ENCODE results near the gene CRACR2A. TPM values are rescaled to one million over a fixed set of nuclear protein-coding genes. Genes with fewer than 3 reads are reported as not detected.

CRACR2A gene
- total RNA-seq, 2 experiments from 2014 or later, result 35.3 to 36.9 TPM

DNA sequence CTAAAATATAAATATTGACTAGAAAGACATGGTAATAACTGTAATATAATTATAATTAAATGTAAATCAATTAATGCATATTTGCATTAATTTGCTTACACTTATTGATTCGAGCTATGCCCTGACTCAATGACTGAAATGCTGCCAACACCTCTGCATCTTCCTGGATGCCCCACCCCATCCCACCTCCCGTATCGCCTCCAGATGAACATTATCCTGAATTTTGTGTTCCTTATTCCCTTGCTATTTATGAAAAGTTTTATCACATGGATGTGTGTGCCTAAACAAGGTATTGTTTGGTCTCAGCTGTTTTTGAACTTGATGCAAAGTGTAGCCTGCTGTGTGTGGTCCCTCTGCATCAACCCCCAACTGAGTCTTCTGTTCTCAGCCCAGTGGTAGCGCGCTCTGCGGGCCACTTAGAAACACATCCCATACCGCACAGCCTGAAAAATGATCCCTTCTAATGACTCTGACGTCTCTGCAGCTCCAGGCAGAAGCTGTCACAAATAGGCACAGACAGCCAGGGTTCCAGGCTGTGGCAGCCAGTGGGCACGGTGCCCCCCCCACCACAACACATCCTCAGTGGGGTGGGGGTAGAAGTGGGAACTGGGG lies 165.4 kb downstream of the CRACR2A start:
- no peaks in the 10 kb centered on the region for H3K36me3 Mint-ChIP-seq
- POLR2A ChIA-PET, result no interaction called here
- DNase-seq, result no peak
- H3K27me3 Mint-ChIP-seq, result peaks cover 9% of the 10 kb centered on the region
- no peak overlapping the region for H3K27ac Mint-ChIP-seq
- H3K4me3 Mint-ChIP-seq, result no peak overlapping the region
- H3K4me1 Mint-ChIP-seq, result peaks cover 1% of the 10 kb centered on the region
- ATAC-seq (ENCODE audit: low read depth), result no peak
- no peaks in the 10 kb centered on the region for H3K9me3 Mint-ChIP-seq

- H3K9me3 Mint-ChIP-seq, result no peaks in the 10 kb centered on the region
- H3K36me3 Mint-ChIP-seq, result no peaks in the 10 kb centered on the region
- POLR2A ChIA-PET, result no interaction called here
- peaks cover 1% of the 10 kb centered on the region for H3K4me1 Mint-ChIP-seq
- DNase-seq, result no peak
- peaks cover 5% of the 10 kb centered on the region for H3K27me3 Mint-ChIP-seq
- no peak overlapping the region for H3K4me3 Mint-ChIP-seq
- H3K27ac Mint-ChIP-seq, result no peak overlapping the region
- ATAC-seq (ENCODE audit: low read depth), result no peak
Measured at GRCh38 chr12:3583656-3584334, 169.1 kb downstream of the CRACR2A start.

DNA sequence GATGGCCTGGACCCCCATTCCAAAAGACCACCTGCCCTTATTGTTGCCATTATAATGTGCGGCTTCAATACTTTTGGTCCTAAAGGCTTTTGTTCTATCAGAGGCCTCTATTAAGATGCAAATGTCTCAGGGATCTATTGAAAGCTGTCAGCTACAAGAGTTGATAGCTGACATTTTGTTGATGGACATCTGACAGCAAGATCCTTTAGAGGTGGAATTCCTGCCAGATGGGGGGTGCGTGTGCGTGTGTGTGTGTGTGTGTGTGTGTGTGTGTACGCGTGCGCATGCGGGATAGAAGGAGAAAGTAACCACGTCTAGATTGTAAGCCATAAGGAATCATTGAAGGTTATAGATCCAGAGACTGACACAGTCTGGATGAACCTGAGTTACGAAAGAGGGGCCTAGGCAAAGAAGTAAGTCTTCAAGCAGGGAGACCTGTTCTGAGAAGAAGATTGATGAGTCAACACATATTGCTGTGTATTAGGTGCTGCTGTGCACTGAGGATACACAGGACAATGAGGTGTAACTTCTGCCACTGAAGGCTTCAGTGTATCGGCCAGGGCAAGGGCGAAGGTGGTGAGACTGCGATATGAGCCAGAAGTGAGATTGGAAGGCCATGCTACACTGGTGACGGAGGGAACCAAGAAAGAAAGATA lies 172.7 kb downstream of the CRACR2A start:
- Mint-ChIP-seq H3K27me3 (no peaks in the 10 kb centered on the region), H3K4me1 (peaks cover 1% of the 10 kb centered on the region), H3K4me3 (no peak overlapping the region), H3K36me3 (no peaks in the 10 kb centered on the region), H3K9me3 (no peaks in the 10 kb centered on the region), H3K27ac (no peak overlapping the region)
- POLR2A ChIA-PET, result no interaction called here
- no peak for DNase-seq
- ATAC-seq (ENCODE audit: low read depth), result no peak

GRCh38 chr12:3579446-3580093 lies 173.3 kb downstream of the CRACR2A start:
- Mint-ChIP-seq H3K4me1 (no peaks in the 10 kb centered on the region), H3K9me3 (no peaks in the 10 kb centered on the region), H3K27ac (no peak overlapping the region), H3K36me3 (no peaks in the 10 kb centered on the region), H3K27me3 (peaks cover 2% of the 10 kb centered on the region), H3K4me3 (no peak overlapping the region)
- POLR2A ChIA-PET, result no interaction called here
- ATAC-seq (ENCODE audit: low read depth) (no peak), DNase-seq (no peak)

- ATAC-seq (ENCODE audit: low read depth), result no peak
Measured at GRCh38 chr12:3578557-3578956, 174.4 kb downstream of the CRACR2A start.

DNA sequence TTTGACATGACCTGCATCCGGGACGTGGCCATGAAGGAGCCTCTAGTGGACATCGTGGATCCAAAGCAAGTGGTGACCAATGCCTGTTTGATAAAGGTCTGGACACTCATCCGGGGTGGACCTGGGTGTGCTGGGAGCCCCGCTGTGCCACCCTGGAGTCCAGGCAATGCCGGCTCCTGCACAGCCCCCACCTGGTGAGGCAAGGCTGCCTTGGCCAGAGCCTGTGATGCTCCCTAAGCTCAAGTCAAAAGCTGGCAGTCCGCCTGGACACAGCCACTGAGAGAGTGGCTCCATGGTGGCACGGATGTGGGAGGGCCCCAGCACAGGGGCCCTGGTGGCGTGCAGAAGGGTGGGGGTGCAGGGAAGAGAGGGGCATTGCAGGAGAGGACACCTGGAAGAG lies 176.0 kb downstream of the CRACR2A start:
- H3K4me1 Mint-ChIP-seq, result no peaks in the 10 kb centered on the region
- H3K27me3 Mint-ChIP-seq, result peaks cover 15% of the 10 kb centered on the region
- no peaks in the 10 kb centered on the region for H3K9me3 Mint-ChIP-seq
- ATAC-seq (ENCODE audit: low read depth) (no peak), DNase-seq (no peak)
- H3K4me3 Mint-ChIP-seq, result no peak overlapping the region
- H3K36me3 Mint-ChIP-seq, result no peaks in the 10 kb centered on the region
- H3K27ac Mint-ChIP-seq, result no peak overlapping the region
- POLR2A ChIA-PET, result no interaction called here

More at GRCh38 chr12:3578557-3578956, 174.4 kb downstream of the CRACR2A start:
- Mint-ChIP-seq H3K9me3 (no peaks in the 10 kb centered on the region), H3K36me3 (no peaks in the 10 kb centered on the region), H3K27me3 (peaks cover 2% of the 10 kb centered on the region), H3K4me1 (no peaks in the 10 kb centered on the region), H3K4me3 (no peak overlapping the region), H3K27ac (no peak overlapping the region)
- no peak for DNase-seq
- POLR2A ChIA-PET, result no interaction called here

GRCh38 chr12:3574986-3575385 lies 177.9 kb downstream of the CRACR2A start:
- H3K4me3 Mint-ChIP-seq, result no peak overlapping the region
- POLR2A ChIA-PET, result no interaction called here
- no peak for ATAC-seq (ENCODE audit: low read depth)
- H3K36me3 Mint-ChIP-seq, result no peaks in the 10 kb centered on the region
- H3K27ac Mint-ChIP-seq, result no peak overlapping the region
- H3K9me3 Mint-ChIP-seq, result no peaks in the 10 kb centered on the region
- no peaks in the 10 kb centered on the region for H3K4me1 Mint-ChIP-seq
- DNase-seq, result no peak
- H3K27me3 Mint-ChIP-seq, result peaks cover 15% of the 10 kb centered on the region

DNA sequence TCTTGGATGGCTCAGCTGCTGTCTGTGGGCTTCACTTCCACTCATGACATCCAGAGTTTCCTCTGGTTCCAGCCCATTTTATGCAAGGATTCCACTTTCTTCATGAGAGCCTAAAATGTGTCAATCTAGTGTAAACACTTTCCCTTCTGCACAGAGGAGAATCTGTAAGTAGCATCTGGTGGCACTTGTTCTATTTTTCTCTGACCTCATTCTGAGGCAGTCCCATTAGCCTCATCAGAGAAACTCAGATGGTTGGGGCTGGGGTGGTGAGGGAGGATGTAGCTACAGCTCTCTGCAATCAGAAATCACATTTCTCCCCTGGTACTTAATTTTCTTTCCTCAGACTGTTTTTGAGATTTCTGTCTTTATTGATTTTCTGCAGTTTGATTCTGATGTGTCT lies 180.3 kb downstream of the CRACR2A start:
- no peak overlapping the region for H3K27ac Mint-ChIP-seq
- DNase-seq, result no peak
- H3K9me3 Mint-ChIP-seq, result no peaks in the 10 kb centered on the region
- POLR2A ChIA-PET, result no interaction called here
- H3K36me3 Mint-ChIP-seq, result no peaks in the 10 kb centered on the region
- no peak for ATAC-seq (ENCODE audit: low read depth)
- peaks cover 20% of the 10 kb centered on the region for H3K27me3 Mint-ChIP-seq
- no peaks in the 10 kb centered on the region for H3K4me1 Mint-ChIP-seq
- H3K4me3 Mint-ChIP-seq, result no peak overlapping the region

GRCh38 chr12:3571724-3572123 lies 181.2 kb downstream of the CRACR2A start:
- POLR2A ChIA-PET, result no interaction called here
- H3K9me3 Mint-ChIP-seq, result no peaks in the 10 kb centered on the region
- no peak overlapping the region for H3K4me3 Mint-ChIP-seq
- no peak for DNase-seq
- H3K4me1 Mint-ChIP-seq, result no peaks in the 10 kb centered on the region
- H3K27me3 Mint-ChIP-seq, result peaks cover 22% of the 10 kb centered on the region
- no peaks in the 10 kb centered on the region for H3K36me3 Mint-ChIP-seq
- no peak for ATAC-seq (ENCODE audit: low read depth)
- H3K27ac Mint-ChIP-seq, result no peak overlapping the region

DNA sequence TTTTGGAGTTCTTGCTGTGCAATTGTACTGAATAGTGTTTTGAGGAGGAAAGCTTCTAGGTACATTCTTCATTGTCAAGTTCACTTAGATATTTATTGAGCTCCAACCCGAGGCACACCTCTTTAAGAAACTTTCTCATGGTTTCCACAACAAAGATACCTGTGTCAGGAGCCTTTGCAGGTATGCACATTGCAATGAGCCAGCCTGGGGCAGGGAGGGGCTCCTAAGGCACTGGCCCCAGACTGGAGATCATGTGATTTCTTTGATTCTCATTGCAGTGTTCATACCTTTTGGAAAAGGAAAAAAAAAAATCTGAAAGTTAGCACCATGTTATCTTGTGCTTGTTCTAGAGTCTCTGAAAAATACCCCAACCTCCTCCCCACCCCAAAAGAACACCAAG lies 181.6 kb downstream of the CRACR2A start:
- Mint-ChIP-seq H3K4me1 (no peaks in the 10 kb centered on the region), H3K27ac (no peak overlapping the region), H3K4me3 (no peak overlapping the region), H3K36me3 (no peaks in the 10 kb centered on the region), H3K9me3 (no peaks in the 10 kb centered on the region), H3K27me3 (peaks cover 24% of the 10 kb centered on the region)
- no peak for DNase-seq
- no peak for ATAC-seq (ENCODE audit: low read depth)
- POLR2A ChIA-PET, result no interaction called here

GRCh38 chr12:3568695-3569094 lies 184.2 kb downstream of the CRACR2A start:
- POLR2A ChIA-PET, result no interaction called here
- no peak for ATAC-seq (ENCODE audit: low read depth)
- H3K27ac Mint-ChIP-seq, result no peak overlapping the region
- no peak for DNase-seq
- H3K4me1 Mint-ChIP-seq, result no peaks in the 10 kb centered on the region
- H3K36me3 Mint-ChIP-seq, result no peaks in the 10 kb centered on the region
- H3K9me3 Mint-ChIP-seq, result no peaks in the 10 kb centered on the region
- peaks cover 23% of the 10 kb centered on the region for H3K27me3 Mint-ChIP-seq
- H3K4me3 Mint-ChIP-seq, result no peak overlapping the region

DNA sequence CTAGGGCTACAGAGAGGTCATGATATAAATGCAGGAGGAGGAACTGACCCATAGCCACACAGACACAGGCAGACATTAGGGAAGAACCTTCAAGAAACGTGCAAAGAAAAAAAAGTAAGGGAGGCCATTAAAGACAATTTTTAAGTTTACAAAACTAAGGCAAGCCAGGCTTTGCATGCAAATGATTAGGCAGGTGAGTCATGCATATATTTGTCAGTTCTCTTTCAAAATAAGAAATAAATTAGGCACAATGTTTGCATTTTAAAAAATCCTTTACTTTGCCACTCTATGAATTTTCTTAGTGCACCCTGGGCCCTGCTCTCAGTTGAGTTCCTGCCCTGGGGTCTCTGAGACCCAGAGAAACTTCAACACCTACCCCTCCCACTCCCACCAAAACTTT lies 186.9 kb downstream of the CRACR2A start:
- no peaks in the 10 kb centered on the region for H3K4me1 Mint-ChIP-seq
- no peaks in the 10 kb centered on the region for H3K36me3 Mint-ChIP-seq
- H3K27ac Mint-ChIP-seq, result no peak overlapping the region
- no peak overlapping the region for H3K4me3 Mint-ChIP-seq
- no peaks in the 10 kb centered on the region for H3K9me3 Mint-ChIP-seq
- DNase-seq (no peak), ATAC-seq (ENCODE audit: low read depth) (no peak)
- peaks cover 10% of the 10 kb centered on the region for H3K27me3 Mint-ChIP-seq
- POLR2A ChIA-PET, result no interaction called here

All from activated naive CD8-positive, alpha-beta T cell treated with anti-CD3 and anti-CD28 coated beads, Interleukin-2, amount 10 ng/mL, durations not matched to agents 7 days and 5 days (primary cell).